ENCODE data around the gene CFAP119. TPM values are rescaled to one million over a fixed set of nuclear protein-coding genes. Genes with fewer than 3 reads are reported as not detected.

Gene CFAP119
- polyA plus RNA-seq, 1 donor (not counting 4 experiments of a cell fraction or from before 2014, with no cell fraction given) = 3.0 TPM

GRCh38 chr16:30760001-30760559, 1.8 kb downstream of the CFAP119 start:
- Histone ChIP-seq H3K36me3 (ENCODE audit: control insufficient read depth in 2 of 2, extremely low read depth in 1 of 2, insufficient read depth in 2 of 2, low read length in 2 of 2) (peaks cover 23% of the 10 kb centered on the region in 2 experiments), H3K9me1 (ENCODE audit: control insufficient read depth, extremely low read depth, insufficient read depth, low read length) (no peaks in the 10 kb centered on the region), H3K79me2 (ENCODE audit: control insufficient read depth, insufficient read depth, low read length) (peaks cover 25% of the 10 kb centered on the region), H3K27ac (ENCODE audit: control insufficient read depth, insufficient read depth, low read length) (no peak overlapping the region), H3K9ac (ENCODE audit: control insufficient read depth, extremely low read depth, insufficient read depth, low read length) (no peak overlapping the region), H3K4me3 (ENCODE audit: control insufficient read depth in 2 of 3, extremely low read depth in 1 of 3, insufficient read depth in 2 of 3, low read depth in 1 of 3, low read length in 3 of 3) (no peak overlapping the region), H3K9me3 (ENCODE audit: control insufficient read depth, low read depth, low read length) (no peaks in the 10 kb centered on the region), H3K4me2 (ENCODE audit: control insufficient read depth, extremely low read depth, insufficient read depth, low read depth, low read length) (no peak overlapping the region), H4K20me1 (ENCODE audit: control insufficient read depth, extremely low read depth, insufficient read depth, low read length) (no peaks in the 10 kb centered on the region), H2AFZ (ENCODE audit: control insufficient read depth, low read length) (no peak overlapping the region), H3K27me3 (ENCODE audit: control insufficient read depth, extremely low read depth, insufficient read depth, low read length) (no peaks in the 10 kb centered on the region), H3K4me1 (ENCODE audit: control insufficient read depth, extremely low read depth, insufficient read depth, low read length) (peaks cover 17% of the 10 kb centered on the region)
- FAIRE-seq (no peak), DNase-seq (ENCODE audit: low read depth, low spot score) (no peak)
- dilution Hi-C loops (cut with MboI; ENCODE audit: extremely low pct_ligation_motif_present, low sequenced_read_pairs) = no loop called here
- TF ChIP-seq CTCF (optimal IDR thresholded peaks at IDR 0.05 in 1 of 3, IDR thresholded peaks at IDR 0.05 in 1 of 3, conservative IDR thresholded peaks at IDR 0.05 in 1 of 3; ENCODE audit: extremely low read depth in 1 of 3, insufficient read depth in 2 of 3, low read length in 3 of 3) = no peak
- no peak for TF ChIP-seq EZH2 (IDR thresholded peaks at IDR 0.05; ENCODE audit: low read length)

- no peak overlapping the region for H3K4me3 ChIP-seq (ENCODE audit: control insufficient read depth in 2 of 3, extremely low read depth in 1 of 3, insufficient read depth in 2 of 3, low read depth in 1 of 3, low read length in 3 of 3)
- dilution Hi-C loops (cut with MboI; ENCODE audit: extremely low pct_ligation_motif_present, low sequenced_read_pairs) = no loop called here
- no peaks in the 10 kb centered on the region for H4K20me1 ChIP-seq (ENCODE audit: control insufficient read depth, extremely low read depth, insufficient read depth, low read length)
- H2AFZ ChIP-seq (ENCODE audit: control insufficient read depth, low read length) = no peak overlapping the region
- FAIRE-seq (no peak), DNase-seq (ENCODE audit: low read depth, low spot score) (no peak)
- H3K36me3 ChIP-seq (ENCODE audit: control insufficient read depth in 2 of 2, extremely low read depth in 1 of 2, insufficient read depth in 2 of 2, low read length in 2 of 2) = peaks cover 16 to 18% of the 10 kb centered on the region in 2 experiments
- H3K27ac ChIP-seq (ENCODE audit: control insufficient read depth, insufficient read depth, low read length) = no peak overlapping the region
- no peak for TF ChIP-seq CTCF (optimal IDR thresholded peaks at IDR 0.05 in 1 of 3, IDR thresholded peaks at IDR 0.05 in 1 of 3, conservative IDR thresholded peaks at IDR 0.05 in 1 of 3; ENCODE audit: extremely low read depth in 1 of 3, insufficient read depth in 2 of 3, low read length in 3 of 3)
- TF ChIP-seq EZH2 (IDR thresholded peaks at IDR 0.05; ENCODE audit: low read length) = no peak
- H3K9me3 ChIP-seq (ENCODE audit: control insufficient read depth, low read depth, low read length) = no peaks in the 10 kb centered on the region
- no peaks in the 10 kb centered on the region for H3K9me1 ChIP-seq (ENCODE audit: control insufficient read depth, extremely low read depth, insufficient read depth, low read length)
- peaks cover 17% of the 10 kb centered on the region for H3K4me1 ChIP-seq (ENCODE audit: control insufficient read depth, extremely low read depth, insufficient read depth, low read length)
- no peaks in the 10 kb centered on the region for H3K27me3 ChIP-seq (ENCODE audit: control insufficient read depth, extremely low read depth, insufficient read depth, low read length)
- H3K79me2 ChIP-seq (ENCODE audit: control insufficient read depth, insufficient read depth, low read length) = peaks cover 18% of the 10 kb centered on the region
- no peak overlapping the region for H3K4me2 ChIP-seq (ENCODE audit: control insufficient read depth, extremely low read depth, insufficient read depth, low read depth, low read length)
- H3K9ac ChIP-seq (ENCODE audit: control insufficient read depth, extremely low read depth, insufficient read depth, low read length) = no peak overlapping the region
These were observed 2.8 kb downstream of the CFAP119 start for GRCh38 chr16:30758988-30759491.
